ENCODE data around the gene ALG3. TPM values are rescaled to one million over a fixed set of nuclear protein-coding genes. Genes with fewer than 3 reads are reported as not detected.
"Not testable (repeated sequence)": the region's sequence is repeated elsewhere in the genome, so short reads cannot be mapped to it uniquely, and the experiment has no call there.

ALG3 gene
- 77.9 TPM for polyA plus RNA-seq (2012; ENCODE audit: insufficient read depth, insufficient read length)

GRCh38 chr3:184248454-184249411 lies at the start of gene ALG3:
TSS of gene ALG3 (minus strand) at chr3:184248962. CDS start at chr3:184248940, 22 bp downstream.
- H3K4me3 ChIP-seq (ENCODE audit: low read length) = peak within 1 kb of the TSS; percentile 71
- DNase-seq (ENCODE audit: low read depth, low spot score) = peak; percentile 85

GRCh38 chr3:184296616-184297015 lies 47.9 kb upstream of the ALG3 start:
- DNase-seq (ENCODE audit: low read depth, low spot score) = no peak
- no peak overlapping the region for H3K4me3 ChIP-seq (ENCODE audit: low read length)

- no peak overlapping the region for H3K4me3 ChIP-seq (ENCODE audit: low read length)
- DNase-seq (ENCODE audit: low read depth, low spot score) = no peak
Observed at GRCh38 chr3:184295771-184296170, 47.0 kb upstream of the ALG3 start.

DNA sequence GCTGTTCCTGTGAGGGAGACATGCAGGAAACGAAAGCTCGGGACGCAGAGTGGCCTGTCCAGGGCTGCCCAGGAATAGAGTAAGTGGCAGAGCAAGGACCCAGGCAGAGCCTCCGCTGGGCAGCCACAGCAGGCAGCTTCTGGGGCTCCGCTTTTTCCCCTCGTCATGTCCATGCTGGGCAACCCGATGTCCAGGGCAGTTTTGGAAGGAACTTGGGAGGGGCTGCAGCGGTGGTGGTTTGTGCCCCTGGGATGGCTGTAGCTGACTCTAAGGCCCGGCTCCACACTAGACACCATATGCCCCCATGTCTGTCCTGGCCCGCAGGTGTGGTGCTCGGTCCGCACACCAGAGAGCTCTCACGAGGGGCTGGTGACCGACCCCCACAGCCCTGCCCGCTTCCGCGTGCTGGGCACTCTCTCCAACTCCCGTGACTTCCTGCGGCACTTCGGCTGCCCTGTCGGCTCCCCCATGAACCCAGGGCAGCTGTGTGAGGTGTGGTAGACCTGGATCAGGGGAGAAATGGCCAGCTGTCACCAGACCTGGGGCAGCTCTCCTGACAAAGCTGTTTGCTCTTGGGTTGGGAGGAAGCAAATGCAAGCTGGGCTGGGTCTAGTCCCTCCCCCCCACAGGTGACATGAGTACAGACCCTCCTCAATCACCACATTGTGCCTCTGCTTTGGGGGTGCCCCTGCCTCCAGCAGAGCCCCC lies 43.1 kb upstream of the ALG3 start:
- no peak overlapping the region for H3K4me3 ChIP-seq (ENCODE audit: low read length)
- no peak for DNase-seq (ENCODE audit: low read depth, low spot score)

GRCh38 chr3:184291044-184291737 lies 42.4 kb upstream of the ALG3 start:
- no peak for DNase-seq (ENCODE audit: low read depth, low spot score)
- no peak overlapping the region for H3K4me3 ChIP-seq (ENCODE audit: low read length)

GRCh38 chr3:184290331-184290730 lies 41.6 kb upstream of the ALG3 start:
- no peak for DNase-seq (ENCODE audit: low read depth, low spot score)
- H3K4me3 ChIP-seq (ENCODE audit: low read length) = no peak overlapping the region

GRCh38 chr3:184289426-184289938 lies 40.7 kb upstream of the ALG3 start:
- peak; percentile 44 for DNase-seq (ENCODE audit: low read depth, low spot score)
- H3K4me3 ChIP-seq (ENCODE audit: low read length) = no peak overlapping the region

DNA sequence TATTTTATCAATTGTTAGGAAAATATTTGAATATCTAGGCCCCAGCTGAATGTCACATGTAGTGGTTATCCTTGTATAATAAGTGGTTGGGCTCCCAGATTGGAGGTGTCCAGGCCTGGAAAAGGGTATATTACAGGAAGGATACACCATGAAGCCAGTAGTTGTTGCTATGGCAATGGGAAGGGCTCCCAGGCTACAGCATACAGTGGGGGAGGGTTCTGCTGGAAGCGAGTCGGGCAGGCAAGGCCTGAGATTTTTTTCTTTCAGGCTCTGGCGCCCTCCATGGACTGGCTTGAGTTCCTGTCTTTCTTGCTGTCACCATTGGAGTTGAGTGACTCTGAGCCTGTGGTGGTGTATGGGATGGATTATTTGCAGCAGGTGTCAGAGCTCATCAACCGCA lies 35.9 kb upstream of the ALG3 start:
- no peak for DNase-seq (ENCODE audit: low read depth, low spot score)

GRCh38 chr3:184283681-184284080 lies 34.9 kb upstream of the ALG3 start:
- DNase-seq (ENCODE audit: low read depth, low spot score) = no peak
- no peak overlapping the region for H3K4me3 ChIP-seq (ENCODE audit: low read length)

More for the DNA sequence above, 35.9 kb upstream of the ALG3 start:
- H3K4me3 ChIP-seq (ENCODE audit: low read length) = no peak overlapping the region

GRCh38 chr3:184282941-184283340 lies 34.2 kb upstream of the ALG3 start:
- DNase-seq (ENCODE audit: low read depth, low spot score) = no peak
- H3K4me3 ChIP-seq (ENCODE audit: low read length) = no peak overlapping the region

- DNase-seq (ENCODE audit: low read depth, low spot score) = no peak
- H3K4me3 ChIP-seq (ENCODE audit: low read length) = no peak overlapping the region
Observed at GRCh38 chr3:184277366-184277765, 28.6 kb upstream of the ALG3 start.

DNA sequence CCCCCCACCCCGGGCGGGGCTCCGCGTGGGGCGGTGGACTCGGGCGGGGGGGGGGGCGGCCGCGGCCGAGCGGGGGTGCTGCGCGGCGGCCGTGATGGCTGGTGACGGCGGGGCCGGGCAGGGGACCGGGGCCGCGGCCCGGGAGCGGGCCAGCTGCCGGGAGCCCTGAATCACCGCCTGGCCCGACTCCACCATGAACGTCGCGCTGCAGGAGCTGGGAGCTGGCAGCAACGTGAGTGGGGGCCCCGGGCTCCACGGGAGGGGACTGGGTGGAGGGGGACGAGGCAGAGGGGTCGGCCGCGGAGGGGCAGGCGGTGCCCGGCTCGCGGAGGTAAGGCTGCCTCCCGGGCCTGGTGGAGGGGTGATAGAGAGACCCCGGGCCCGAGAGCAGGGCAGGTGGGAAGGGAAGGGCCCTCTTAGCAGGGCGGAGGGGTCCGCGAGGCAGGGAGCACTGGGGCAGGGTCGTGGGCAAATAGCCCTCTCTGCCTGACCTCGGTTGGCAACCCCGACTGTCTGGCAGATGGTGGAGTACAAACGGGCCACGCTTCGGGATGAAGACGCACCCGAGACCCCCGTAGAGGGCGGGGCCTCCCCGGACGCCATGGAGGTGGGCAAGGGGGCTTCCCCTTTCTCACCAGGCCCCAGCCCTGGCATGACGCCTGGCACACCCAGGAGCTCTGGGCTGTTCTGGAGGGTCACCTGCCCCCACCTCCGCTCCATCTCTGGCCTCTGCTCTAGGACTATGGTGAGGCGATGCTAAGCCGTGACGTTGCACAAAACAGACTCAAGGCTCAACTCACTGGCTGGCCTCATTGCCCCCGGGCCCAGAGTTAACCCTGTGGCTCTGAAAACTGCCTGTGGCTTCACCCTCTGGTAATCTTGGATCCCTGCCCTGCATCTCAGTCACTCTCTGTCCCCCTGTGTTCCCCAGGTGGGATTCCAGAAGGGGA lies 27.5 kb upstream of the ALG3 start, which contains the start of gene ECE2:
TSS of gene ECE2 (plus strand) at position 62 of the 950 bp plus-strand sequence. CDS start at position 194, 132 bp downstream.
- no peak for DNase-seq (ENCODE audit: low read depth, low spot score)
- no peak within 1 kb of the TSS for H3K4me3 ChIP-seq (ENCODE audit: low read length)

GRCh38 chr3:184275381-184275701 lies 26.6 kb upstream of the ALG3 start:
- no peak for DNase-seq (ENCODE audit: low read depth, low spot score)
- H3K4me3 ChIP-seq (ENCODE audit: low read length) = no peak overlapping the region

GRCh38 chr3:184272269-184272668 lies 23.5 kb upstream of the ALG3 start:
- no peak overlapping the region for H3K4me3 ChIP-seq (ENCODE audit: low read length)
- DNase-seq (ENCODE audit: low read depth, low spot score) = no peak

DNA sequence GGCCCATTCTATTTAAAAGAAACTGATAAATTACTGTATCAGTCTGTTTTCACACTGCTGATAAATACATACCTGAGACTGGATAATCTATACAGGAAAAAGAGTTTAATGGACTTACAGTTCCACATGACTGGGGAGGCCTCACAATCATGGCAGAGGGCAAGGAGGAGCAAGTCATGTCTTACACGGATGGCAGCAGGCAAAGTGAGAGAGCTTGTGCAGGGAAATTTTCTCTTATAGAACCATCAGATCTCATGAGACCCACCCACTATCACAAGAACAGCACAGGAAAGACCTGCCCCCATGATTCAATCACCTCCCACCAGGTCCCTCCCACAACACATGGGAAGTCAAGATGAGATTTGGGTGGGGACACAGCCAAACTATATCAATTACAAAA lies 18.5 kb upstream of the ALG3 start:
- not testable (repeated sequence) for H3K4me3 ChIP-seq (ENCODE audit: low read length); DNase-seq (ENCODE audit: low read depth, low spot score)

- no peak overlapping the region for H3K4me3 ChIP-seq (ENCODE audit: low read length)
- no peak for DNase-seq (ENCODE audit: low read depth, low spot score)
Observed at GRCh38 chr3:184262764-184263179, 14.0 kb upstream of the ALG3 start.

DNA sequence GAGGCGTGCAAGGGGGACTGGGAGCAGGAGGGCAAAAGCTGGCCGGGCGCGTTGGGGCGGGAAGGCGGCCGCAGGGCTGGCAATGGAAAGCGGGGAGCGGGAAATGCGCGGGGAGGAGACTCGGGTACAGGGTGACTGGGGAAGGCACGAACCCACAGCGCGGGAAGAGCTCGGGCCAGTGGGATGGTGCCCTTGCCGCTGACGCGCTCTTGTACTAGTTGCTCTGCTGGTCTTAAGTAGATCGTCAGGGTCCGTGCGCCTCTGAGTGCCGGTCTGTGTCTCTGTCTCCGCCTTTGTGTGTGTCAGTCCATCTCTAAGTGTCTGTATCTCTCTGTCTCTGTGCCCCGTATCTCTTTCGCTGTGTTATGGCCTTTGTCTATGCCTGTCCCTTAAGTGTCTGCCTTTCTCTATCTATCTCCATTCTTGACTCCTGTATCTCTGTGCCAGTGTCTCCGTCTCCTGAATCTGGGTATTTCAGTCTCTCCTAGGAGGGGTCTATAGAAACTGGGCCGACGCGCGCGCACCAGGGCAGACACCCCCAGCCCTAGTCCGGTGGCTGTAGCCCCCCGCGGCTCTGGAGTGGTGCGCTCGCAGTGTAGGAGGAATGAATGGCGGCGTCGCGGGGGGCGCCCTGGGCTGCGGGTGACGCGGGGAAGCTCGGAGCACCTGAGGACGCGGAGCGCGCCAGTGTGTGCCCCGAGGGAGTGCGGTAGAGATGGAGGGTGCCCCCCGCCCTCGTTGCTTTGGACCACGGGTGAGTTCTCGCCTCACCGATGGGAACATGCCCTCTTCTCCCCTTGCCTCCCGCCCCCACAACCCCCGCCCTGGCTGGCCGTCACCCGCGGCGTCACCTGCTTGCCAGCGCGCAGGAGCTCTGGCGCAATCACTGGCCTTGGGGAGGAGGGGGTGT lies 13.3 kb upstream of the ALG3 start:
- H3K4me3 ChIP-seq (ENCODE audit: low read length) = peak overlapping the region; percentile 57
- DNase-seq (ENCODE audit: low read depth, low spot score) = no peak

All from Jurkat, Clone E6-1 (cell line).